Measurements from ENCODE around the gene ME2.

The ME2 gene

DNA sequence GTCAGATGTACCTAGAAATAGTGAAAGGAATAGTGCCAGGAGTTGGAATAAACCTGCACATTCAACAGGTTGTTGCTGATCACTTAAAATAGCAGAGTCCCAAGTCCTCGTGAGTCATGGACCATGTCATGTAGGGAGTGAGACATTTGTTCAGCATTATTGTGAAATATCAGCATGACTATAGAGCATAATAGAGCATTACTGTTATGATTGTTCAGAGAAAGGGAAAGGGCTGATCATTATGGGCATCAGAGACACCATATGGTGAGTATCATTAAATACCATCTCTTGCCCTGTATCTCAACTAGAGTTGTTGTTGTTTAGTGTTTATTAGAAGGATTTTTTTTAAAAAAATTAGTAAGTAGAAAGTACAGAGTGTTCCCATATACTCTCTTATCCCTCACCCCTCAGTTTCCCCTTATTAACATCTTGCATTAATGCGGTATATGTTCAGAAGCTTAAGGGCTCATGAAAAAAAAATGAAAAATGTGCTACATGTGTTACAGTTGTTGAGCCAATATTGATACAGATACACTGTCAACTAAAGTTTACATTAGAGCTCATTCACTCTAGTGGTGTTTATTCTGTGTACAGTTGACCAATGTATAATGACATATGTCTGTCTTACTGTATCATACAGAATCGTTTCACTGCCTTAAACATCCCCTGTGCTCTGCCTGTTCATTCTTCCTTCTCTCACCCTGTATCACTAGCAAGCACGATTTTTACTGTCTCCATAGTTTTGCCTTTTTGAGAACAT is 94.6 kb downstream of the ME2 start:
- H3K4me3 ChIP-seq (ENCODE audit: low read depth, low read length): no peak overlapping the region
- TF ChIP-seq, protein P1, sequence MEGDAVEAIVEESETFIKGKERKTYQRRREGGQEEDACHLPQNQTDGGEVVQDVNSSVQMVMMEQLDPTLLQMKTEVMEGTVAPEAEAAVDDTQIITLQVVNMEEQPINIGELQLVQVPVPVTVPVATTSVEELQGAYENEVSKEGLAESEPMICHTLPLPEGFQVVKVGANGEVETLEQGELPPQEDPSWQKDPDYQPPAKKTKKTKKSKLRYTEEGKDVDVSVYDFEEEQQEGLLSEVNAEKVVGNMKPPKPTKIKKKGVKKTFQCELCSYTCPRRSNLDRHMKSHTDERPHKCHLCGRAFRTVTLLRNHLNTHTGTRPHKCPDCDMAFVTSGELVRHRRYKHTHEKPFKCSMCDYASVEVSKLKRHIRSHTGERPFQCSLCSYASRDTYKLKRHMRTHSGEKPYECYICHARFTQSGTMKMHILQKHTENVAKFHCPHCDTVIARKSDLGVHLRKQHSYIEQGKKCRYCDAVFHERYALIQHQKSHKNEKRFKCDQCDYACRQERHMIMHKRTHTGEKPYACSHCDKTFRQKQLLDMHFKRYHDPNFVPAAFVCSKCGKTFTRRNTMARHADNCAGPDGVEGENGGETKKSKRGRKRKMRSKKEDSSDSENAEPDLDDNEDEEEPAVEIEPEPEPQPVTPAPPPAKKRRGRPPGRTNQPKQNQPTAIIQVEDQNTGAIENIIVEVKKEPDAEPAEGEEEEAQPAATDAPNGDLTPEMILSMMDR (IDR thresholded peaks at IDR 0.05; ENCODE audit: low read depth, low read length): no peak

DNA sequence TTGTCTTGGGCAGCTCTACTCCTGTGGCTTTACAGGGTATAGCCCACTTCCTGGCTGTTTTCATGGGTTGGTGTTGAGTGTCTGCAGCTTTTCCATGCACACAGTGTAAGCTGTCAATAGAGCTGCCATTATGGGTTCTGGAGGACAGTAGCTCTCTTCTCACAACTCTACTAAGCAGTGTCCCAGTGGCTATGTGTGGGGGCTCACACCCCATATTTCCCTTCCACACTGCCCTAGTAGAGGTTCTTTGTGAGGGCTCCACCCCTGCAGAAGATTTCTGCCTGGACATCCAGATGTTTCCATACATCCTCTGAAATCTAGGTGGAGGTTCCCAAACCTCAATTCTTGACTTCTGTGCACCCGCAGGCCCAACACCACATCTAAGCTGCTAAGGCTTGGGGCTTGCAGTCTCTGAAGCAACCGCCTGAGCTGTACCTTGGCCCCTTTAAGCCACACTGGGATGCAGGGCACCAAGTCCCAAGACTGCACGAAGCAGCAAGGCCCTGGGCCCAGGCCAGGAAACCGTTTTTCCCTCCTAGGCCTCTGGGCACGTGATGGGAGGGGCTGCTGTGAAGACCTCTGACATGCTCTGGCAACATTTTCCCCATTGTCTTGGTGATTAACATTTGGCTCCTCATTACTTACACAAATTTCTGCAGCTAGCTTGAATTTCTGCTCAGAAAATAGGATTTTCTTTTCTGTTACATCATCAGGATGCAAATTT is 98.3 kb downstream of the ME2 start:
- TF ChIP-seq, protein P1 (IDR thresholded peaks at IDR 0.05; ENCODE audit: low read depth, low read length): no peak
- no peak overlapping the region for H3K4me3 ChIP-seq (ENCODE audit: low read depth, low read length)

DNA sequence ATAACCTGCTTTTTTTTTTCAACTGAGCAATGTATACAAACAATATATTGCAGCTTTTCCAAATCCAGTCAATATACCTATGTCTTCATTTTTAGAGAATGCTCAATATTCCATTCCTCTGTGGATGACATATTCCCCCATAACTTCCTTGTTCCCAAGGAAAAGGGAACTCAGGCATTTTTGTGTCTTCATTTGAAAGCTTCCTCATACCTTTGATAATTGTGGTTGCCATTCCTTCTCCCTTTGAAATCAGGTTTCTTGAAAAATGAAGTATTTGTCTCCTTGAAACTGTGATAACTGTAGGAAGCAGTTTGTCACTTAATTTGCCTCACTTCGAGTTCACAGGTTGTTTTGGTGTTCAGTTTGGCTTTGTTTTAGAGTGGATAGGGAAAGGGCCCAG is 102.5 kb downstream of the ME2 start:
- no peak overlapping the region for H3K4me3 ChIP-seq (ENCODE audit: low read depth, low read length)
- TF ChIP-seq, protein P1 (IDR thresholded peaks at IDR 0.05; ENCODE audit: low read depth, low read length): no peak

DNA sequence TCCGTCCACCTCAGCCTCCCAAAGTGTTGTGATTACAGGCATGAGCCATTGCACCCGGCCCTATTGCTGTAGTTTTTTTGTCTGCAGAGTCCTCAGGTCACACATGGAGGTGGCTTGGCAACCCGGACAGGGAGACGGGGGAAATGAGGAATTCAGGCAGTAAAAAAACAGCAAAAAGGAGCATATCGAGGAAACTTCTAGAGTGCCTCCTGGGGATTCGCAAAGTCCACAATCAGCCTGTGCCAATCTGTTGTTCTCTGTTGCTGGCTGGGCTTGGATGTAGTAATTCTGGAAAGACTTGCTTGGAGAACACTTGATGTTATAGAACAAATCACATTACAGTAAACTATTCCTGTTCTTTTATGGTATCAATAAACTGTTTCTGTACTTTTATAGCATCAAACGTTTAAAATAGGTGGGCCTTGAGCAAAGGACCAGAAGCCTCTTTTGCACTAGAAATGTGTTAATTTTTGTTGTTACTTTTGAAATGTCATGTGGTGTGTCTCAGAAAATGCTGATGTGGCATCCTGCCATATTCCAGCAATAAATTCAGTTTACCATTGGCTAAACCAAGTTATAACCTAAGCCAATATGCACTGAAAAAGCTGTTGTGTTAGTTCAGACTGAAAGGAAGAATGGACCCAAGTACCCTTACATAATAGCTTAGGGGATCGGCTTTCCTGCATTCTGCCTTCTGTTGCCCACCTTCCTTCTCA is 103.3 kb downstream of the ME2 start:
- TF ChIP-seq, protein P1 (IDR thresholded peaks at IDR 0.05; ENCODE audit: low read depth, low read length): no peak
- H3K4me3 ChIP-seq (ENCODE audit: low read depth, low read length): no peak overlapping the region

DNA sequence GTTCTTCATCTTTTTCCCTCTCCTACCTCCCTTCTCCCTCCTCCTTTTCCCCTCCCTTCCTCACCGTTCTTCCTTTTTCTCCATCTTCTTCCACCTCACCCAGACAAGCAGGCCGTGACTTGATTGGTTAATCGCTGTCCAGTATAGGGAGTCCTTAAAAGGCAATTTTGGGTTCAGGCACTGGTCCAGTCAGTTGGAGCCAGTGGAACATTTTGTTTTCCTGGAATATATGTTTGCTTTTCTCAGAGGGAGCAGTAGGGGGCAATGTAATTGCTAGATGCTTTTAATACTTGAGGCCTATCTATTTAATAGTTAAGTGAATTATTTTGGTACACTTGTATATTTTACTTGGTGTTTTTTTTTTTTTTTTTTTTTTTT is 103.9 kb downstream of the ME2 start:
- H3K4me3 ChIP-seq (ENCODE audit: low read depth, low read length): no peak overlapping the region
- TF ChIP-seq, protein P1 (IDR thresholded peaks at IDR 0.05; ENCODE audit: low read depth, low read length): no peak

DNA sequence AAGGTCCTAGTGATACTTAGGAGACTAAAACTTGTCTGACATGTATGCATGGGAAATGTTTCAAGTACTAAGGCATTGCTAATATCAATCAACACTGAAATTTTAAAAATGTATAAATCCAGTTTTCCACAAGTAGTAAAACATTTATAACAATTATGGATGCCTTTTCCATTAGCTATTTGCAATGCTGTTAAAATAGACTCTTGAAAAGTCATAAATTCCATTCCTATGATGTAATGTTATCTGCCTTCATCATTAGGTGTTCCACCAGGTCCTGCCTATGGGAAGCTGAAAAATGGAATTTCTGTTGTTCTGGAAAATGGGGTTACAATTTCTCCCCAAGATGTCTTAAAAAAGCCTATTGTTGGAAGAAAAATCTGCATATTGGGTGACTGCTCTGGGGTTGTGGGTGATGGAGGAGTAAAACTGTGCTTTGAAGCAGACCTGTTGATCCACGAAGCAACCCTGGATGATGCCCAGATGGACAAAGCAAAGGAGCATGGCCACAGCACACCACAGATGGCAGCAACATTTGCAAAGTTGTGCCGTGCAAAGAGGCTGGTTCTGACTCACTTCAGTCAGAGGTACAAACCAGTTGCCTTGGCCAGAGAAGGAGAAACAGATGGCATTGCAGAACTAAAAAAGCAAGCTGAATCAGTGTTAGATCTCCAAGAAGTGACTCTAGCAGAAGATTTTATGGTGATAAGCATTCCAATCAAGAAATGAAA is 107.6 kb downstream of the ME2 start:
- no peak overlapping the region for H3K4me3 ChIP-seq (ENCODE audit: low read depth, low read length)
- TF ChIP-seq, protein P1 (IDR thresholded peaks at IDR 0.05; ENCODE audit: low read depth, low read length): no peak
